Measurements from ENCODE around the gene FABP7. TPM values are rescaled to one million over a fixed set of nuclear protein-coding genes. Genes with fewer than 3 reads are reported as not detected.

FABP7 gene
- total RNA-seq, 1 experiment from 2014 or later, result not detected

- Histone ChIP-seq H4K20me1 (ENCODE audit: low read length) (no peaks in the 10 kb centered on the region), H3K27ac (ENCODE audit: low read length) (no peak overlapping the region), H3K4me2 (ENCODE audit: low read length) (no peak overlapping the region), H3K36me3 (ENCODE audit: low read depth, low read length) (no peaks in the 10 kb centered on the region), H3F3A (ENCODE audit: low read length, unreplicated experiment) (no peaks in the 10 kb centered on the region), H3K9me3 (ENCODE audit: low read length) (no peaks in the 10 kb centered on the region), H3K9ac (ENCODE audit: low read length) (no peak overlapping the region), H3K9me2 (replicated peaks; ENCODE audit: low read length) (no peaks in the 10 kb centered on the region), H3K79me2 (ENCODE audit: low read length) (no peaks in the 10 kb centered on the region), H3K27me3 (ENCODE audit: low read length) (no peaks in the 10 kb centered on the region), H3K4me3 (ENCODE audit: low read length) (no peak overlapping the region), H3K4me1 (ENCODE audit: insufficient read depth, low read length) (no peaks in the 10 kb centered on the region; the same call in 1 of the 2 replicates), H2AFZ (ENCODE audit: low read length) (no peak overlapping the region)
- no peak for ATAC-seq
- no peak for DNase-seq
- POLR2A ChIA-PET (ENCODE audit: unreplicated experiment), result no interaction called here
- no TSS peak for BruUV-seq (replicated peaks)
- CTCF ChIA-PET, result no interaction called here
- no peak for TF ChIP-seq CTCF (conservative IDR thresholded peaks at IDR 0.05; ENCODE audit: low read depth, low read length)
- no peak for TF ChIP-seq EZH2 (IDR thresholded peaks at IDR 0.05; ENCODE audit: low read length, unreplicated experiment)
- TF ChIP-seq EZH2phosphoT487 (IDR thresholded peaks at IDR 0.05; ENCODE audit: borderline replicate concordance, low read length), result no peak
- intact Hi-C loops (cut with micrococcal nuclease), result no loop called here
Observed at GRCh38 chr6:122829456-122829855, 49.9 kb downstream of the FABP7 start.

DNA sequence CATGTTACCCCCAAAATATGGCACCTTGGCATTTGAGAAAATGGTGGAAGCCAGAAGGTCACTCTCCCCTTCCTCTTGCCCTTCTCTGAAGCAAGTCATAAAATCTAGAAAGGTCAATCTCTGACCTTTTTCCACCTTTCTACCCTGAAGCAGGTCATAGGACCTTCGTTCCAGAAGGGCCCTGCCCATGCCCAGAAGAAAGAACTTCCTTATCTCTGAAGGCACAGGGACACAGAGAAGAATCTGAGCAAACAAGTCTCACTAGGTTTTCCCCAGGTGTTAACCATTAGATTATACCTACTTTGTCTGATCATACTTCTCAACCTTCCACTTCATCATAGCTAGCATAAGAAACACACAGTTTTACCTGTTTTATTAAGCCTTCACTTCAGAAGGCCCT is 52.0 kb downstream of the FABP7 start:
- no peaks in the 10 kb centered on the region; the same call in 1 of the 2 replicates for H3K4me1 ChIP-seq (ENCODE audit: insufficient read depth, low read length)
- no peaks in the 10 kb centered on the region for H3F3A ChIP-seq (ENCODE audit: low read length, unreplicated experiment)
- no peak overlapping the region for H2AFZ ChIP-seq (ENCODE audit: low read length)
- H3K4me3 ChIP-seq (ENCODE audit: low read length), result no peak overlapping the region
- H3K4me2 ChIP-seq (ENCODE audit: low read length), result no peak overlapping the region
- no peaks in the 10 kb centered on the region for H3K9me2 ChIP-seq (replicated peaks; ENCODE audit: low read length)
- no TSS peak for BruUV-seq (replicated peaks)
- no peaks in the 10 kb centered on the region for H3K36me3 ChIP-seq (ENCODE audit: low read depth, low read length)
- H3K9ac ChIP-seq (ENCODE audit: low read length), result no peak overlapping the region
- H3K79me2 ChIP-seq (ENCODE audit: low read length), result no peaks in the 10 kb centered on the region
- intact Hi-C loops (cut with micrococcal nuclease), result no loop called here
- H3K9me3 ChIP-seq (ENCODE audit: low read length), result no peaks in the 10 kb centered on the region
- H3K27me3 ChIP-seq (ENCODE audit: low read length), result no peaks in the 10 kb centered on the region
- no peak for ATAC-seq
- H4K20me1 ChIP-seq (ENCODE audit: low read length), result no peaks in the 10 kb centered on the region
- no peak for TF ChIP-seq EZH2 (IDR thresholded peaks at IDR 0.05; ENCODE audit: low read length, unreplicated experiment)
- TF ChIP-seq CTCF (conservative IDR thresholded peaks at IDR 0.05; ENCODE audit: low read depth, low read length), result no peak
- no peak for TF ChIP-seq EZH2phosphoT487 (IDR thresholded peaks at IDR 0.05; ENCODE audit: borderline replicate concordance, low read length)
- H3K27ac ChIP-seq (ENCODE audit: low read length), result no peak overlapping the region
- CTCF ChIA-PET, result no interaction called here
- POLR2A ChIA-PET (ENCODE audit: unreplicated experiment), result no interaction called here
- DNase-seq, result no peak

DNA sequence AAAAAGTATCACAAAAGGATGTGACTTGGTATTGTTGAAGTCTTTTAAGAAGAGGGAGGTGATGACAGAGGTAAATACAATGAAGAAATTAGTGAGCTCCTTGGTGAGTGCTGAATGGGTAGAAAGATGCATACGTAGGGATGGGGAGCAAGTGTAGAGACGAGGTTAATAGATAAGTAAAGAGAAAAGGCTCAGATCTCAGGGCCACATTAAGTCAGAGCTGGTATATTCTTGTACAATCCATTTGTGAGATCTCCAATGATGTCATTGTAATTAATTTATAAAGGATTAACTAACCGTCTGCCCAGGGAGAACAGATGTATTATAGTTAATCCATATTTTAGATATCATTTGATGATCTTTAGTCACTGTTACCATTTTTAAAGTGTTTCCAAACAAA is 52.9 kb downstream of the FABP7 start:
- Histone ChIP-seq H4K20me1 (ENCODE audit: low read length) (no peaks in the 10 kb centered on the region), H3K27ac (ENCODE audit: low read length) (no peak overlapping the region), H3K9me2 (replicated peaks; ENCODE audit: low read length) (no peaks in the 10 kb centered on the region), H3K9ac (ENCODE audit: low read length) (no peak overlapping the region), H2AFZ (ENCODE audit: low read length) (no peak overlapping the region), H3K27me3 (ENCODE audit: low read length) (no peaks in the 10 kb centered on the region), H3K4me2 (ENCODE audit: low read length) (no peak overlapping the region), H3K9me3 (ENCODE audit: low read length) (no peaks in the 10 kb centered on the region), H3K79me2 (ENCODE audit: low read length) (no peaks in the 10 kb centered on the region), H3K4me3 (ENCODE audit: low read length) (no peak overlapping the region), H3K36me3 (ENCODE audit: low read depth, low read length) (no peaks in the 10 kb centered on the region), H3F3A (ENCODE audit: low read length, unreplicated experiment) (no peaks in the 10 kb centered on the region), H3K4me1 (ENCODE audit: insufficient read depth, low read length) (no peaks in the 10 kb centered on the region; the same call in 1 of the 2 replicates)
- CTCF ChIA-PET, result no interaction called here
- intact Hi-C loops (cut with micrococcal nuclease), result no loop called here
- no peak for ATAC-seq
- no TSS peak for BruUV-seq (replicated peaks)
- no peak for DNase-seq
- POLR2A ChIA-PET (ENCODE audit: unreplicated experiment), result no interaction called here
- TF ChIP-seq EZH2phosphoT487 (IDR thresholded peaks at IDR 0.05; ENCODE audit: borderline replicate concordance, low read length), result no peak
- no peak for TF ChIP-seq CTCF (conservative IDR thresholded peaks at IDR 0.05; ENCODE audit: low read depth, low read length)
- TF ChIP-seq EZH2 (IDR thresholded peaks at IDR 0.05; ENCODE audit: low read length, unreplicated experiment), result no peak
